ENCODE measurements around the gene MUC22.

- TF ChIP-seq EZH2 (IDR thresholded peaks at IDR 0.05) (no peak), POLR2AphosphoS5 (IDR thresholded peaks at IDR 0.05; ENCODE audit: borderline replicate concordance, low read depth, low read length) (no peak)
Observed at GRCh38 chr6:31025595-31025994, 15.3 kb downstream of the MUC22 start.

Measured in SK-N-MC (cell line).